ENCODE results near the gene FKBP15.

DNA sequence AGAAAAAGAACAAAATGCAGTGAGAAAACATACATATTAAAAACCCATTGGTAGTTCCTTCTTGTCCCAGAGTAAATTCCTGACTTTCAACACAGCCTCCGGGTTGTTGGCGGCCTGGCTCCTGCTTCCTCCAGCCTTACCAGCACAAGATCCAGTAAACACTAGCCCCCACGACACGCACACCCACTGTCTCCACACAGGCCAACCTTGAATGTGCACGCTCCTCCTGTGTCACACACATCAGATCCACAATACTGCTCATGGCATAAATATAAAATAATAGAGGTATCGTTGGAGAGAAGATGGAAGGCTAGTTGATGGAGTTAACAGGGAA lies 72.7 kb downstream of the FKBP15 start:
- TF ChIP-seq POLR2A (IDR thresholded peaks at IDR 0.05; ENCODE audit: low read length) (no peak), GATA1 (IDR thresholded peaks at IDR 0.05; ENCODE audit: low read depth, low read length) (no peak)

All from erythroblast (primary cell).